Stimulated activated naive CD4-positive, alpha-beta T cell (primary cell): ENCODE measurements around the gene MKRN2OS.

ENCODE experiments used
- DNase-seq, 6 experiments: peaks; one replicate each; lab custom pipeline; 2025; lab: John Stamatoyannopoulos, UW

MKRN2OS gene

GRCh38 chr3:12513694-12514446, 31.4 kb downstream of the MKRN2OS start:
- DNase-seq, result no peak

- DNase-seq, result no peak
Measured at GRCh38 chr3:12512534-12513118, 32.7 kb downstream of the MKRN2OS start.

GRCh38 chr3:12509466-12509865, 35.8 kb downstream of the MKRN2OS start:
- DNase-seq, result no peak

GRCh38 chr3:12508291-12508700, 37.0 kb downstream of the MKRN2OS start:
- DNase-seq, result no peak

GRCh38 chr3:12507591-12508281, 37.6 kb downstream of the MKRN2OS start:
- DNase-seq, result no peak

- no peak for DNase-seq
Measured at GRCh38 chr3:12506201-12506709, 39.0 kb downstream of the MKRN2OS start.

- no peak for DNase-seq
Measured at GRCh38 chr3:12503126-12503957, 42.0 kb downstream of the MKRN2OS start.

GRCh38 chr3:12501360-12502020, 43.8 kb downstream of the MKRN2OS start:
- no peak for DNase-seq

- no peak for DNase-seq
Measured at GRCh38 chr3:12499474-12499873, 45.8 kb downstream of the MKRN2OS start.

- no peak for DNase-seq
Measured at GRCh38 chr3:12496453-12496761, 48.9 kb downstream of the MKRN2OS start.

GRCh38 chr3:12495749-12496452, 49.4 kb downstream of the MKRN2OS start:
- DNase-seq, result no peak

GRCh38 chr3:12490547-12490946, 54.8 kb downstream of the MKRN2OS start:
- no peak for DNase-seq

GRCh38 chr3:12489832-12490231, 55.5 kb downstream of the MKRN2OS start:
- no peak for DNase-seq
